Stimulated activated CD8-positive, alpha-beta memory T cell treated with anti-CD3 and anti-CD28 coated beads, Interleukin-7, amount 100 ng/mL, for 4 hours (primary cell): ENCODE measurements around the gene GRAMD1A.
"Not testable (repeated sequence)": the region's sequence is repeated elsewhere in the genome, so short reads cannot be mapped to it uniquely, and the experiment has no call there.

Source experiments
- DNase-seq, 2 donors: peaks; one replicate each; pipeline ENCODE4 v3.0.0-alpha.2; 2020; ENCODE audit warnings: low read depth in 2 of 2

The GRAMD1A gene

DNA sequence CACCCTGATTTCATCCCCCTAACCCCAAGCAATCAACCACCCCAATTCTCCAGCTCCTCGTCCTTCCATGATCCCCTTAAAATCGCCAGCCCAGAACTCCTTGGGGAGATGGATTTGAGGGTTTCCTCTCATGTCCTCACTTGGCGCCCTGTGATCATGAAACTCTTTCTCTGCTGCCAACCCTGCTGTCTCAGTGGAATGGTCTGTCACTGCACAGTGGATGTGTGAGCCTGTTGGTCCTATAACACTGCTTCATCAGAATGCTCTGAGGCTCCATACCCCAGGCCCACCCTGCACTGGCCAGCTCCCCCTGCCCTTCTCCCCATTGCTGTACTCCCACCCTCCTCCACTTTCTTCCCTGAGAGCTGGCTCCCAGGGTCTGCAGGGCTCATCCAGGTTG is 23.5 kb upstream of the GRAMD1A start:
- DNase-seq, result no peak

DNA sequence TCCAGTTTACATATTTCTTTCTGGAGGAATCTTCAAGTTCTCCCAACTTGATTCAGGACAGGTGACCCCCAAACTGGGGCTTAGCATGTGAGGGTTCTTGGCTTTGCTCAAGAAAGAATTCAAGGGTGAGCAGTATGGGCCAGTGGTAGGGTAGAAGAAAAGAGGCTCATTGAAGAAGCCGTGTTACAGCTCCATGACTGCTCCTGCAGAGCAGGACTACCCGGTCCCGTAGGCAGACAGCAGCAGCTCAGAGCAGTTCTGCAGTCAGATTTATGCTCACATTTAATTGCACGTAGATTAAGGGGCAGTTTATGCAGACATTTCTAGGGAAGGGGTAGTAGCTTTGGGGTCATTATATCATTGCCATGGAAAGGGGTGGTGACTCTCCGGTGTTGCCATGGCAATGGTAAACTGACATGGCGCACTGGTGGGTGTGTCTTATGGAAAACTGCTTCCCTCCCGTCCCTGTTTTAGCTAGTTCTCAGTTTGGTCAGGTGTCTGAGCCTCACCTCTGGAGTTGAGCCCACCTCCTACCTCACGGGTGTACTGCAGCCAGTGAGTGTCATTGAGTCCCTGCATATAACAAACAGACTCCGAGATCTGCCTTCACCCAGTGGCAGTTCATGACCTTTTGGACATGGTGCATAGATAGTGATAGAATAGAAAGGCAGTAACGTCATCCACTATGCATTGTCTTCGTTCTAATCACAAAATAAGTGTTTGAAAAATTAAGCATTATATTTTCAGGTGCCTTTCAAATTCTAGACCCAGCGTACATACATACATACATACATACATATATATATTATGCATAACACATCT is 20.1 kb upstream of the GRAMD1A start:
- no peak for DNase-seq

DNA sequence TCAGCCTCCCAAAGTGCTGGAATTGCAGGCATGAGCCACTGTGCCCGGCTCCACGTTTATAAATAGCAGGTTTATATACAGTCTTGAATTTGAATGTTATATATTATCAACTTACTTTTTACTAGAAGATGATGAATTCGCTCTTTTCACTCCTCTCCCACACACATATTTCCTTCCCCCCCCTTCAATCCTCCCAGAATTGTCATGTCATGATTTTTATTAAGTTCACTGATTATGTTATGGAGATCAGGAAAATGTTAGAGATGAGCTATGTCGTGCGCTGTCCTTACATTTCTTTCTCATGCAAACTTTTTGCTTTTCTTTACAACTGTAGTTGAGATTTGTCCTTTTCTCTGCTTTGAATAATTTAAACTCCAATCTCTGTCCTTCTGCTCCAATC is 17.8 kb upstream of the GRAMD1A start:
- DNase-seq, result no peak

DNA sequence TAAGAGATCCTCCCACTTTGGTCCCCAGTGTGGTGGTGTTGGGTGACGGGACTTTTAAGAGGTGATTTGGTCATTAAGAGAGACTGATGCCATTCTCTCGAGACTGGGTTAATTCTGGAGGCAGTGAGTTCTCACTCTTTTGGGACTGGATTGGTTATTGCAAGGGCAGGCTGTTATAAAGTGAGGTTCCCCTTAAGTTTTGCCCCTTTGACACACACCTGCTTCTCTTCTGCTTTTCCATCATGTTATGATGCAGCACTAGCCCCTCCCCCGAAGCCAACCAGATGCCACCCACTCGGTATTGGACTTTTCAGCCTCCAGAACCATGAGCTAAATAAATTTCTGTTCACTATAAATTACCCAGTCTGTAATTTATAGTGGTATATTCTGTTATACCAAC is 16.3 kb upstream of the GRAMD1A start:
- no peak for DNase-seq

DNA sequence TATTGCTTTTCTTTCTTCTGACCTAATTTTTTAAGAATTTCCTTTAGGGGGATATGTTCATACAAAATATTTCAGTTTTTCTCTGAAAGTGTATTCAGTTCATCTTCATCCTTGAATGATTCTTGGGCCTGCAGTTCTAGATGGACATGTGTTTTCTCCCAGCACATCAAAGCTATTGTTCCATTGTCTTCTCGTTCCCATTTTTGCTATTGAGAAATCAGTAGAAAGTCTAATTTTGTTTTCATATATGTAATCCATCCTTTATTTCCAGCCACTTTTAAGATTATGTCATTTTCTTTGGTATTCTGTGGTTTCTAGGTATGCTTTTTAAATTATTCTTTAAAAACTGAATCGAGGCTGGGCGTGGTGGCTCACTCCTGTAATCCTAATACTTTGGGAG is 15.8 kb upstream of the GRAMD1A start:
- DNase-seq, result no peak

DNA sequence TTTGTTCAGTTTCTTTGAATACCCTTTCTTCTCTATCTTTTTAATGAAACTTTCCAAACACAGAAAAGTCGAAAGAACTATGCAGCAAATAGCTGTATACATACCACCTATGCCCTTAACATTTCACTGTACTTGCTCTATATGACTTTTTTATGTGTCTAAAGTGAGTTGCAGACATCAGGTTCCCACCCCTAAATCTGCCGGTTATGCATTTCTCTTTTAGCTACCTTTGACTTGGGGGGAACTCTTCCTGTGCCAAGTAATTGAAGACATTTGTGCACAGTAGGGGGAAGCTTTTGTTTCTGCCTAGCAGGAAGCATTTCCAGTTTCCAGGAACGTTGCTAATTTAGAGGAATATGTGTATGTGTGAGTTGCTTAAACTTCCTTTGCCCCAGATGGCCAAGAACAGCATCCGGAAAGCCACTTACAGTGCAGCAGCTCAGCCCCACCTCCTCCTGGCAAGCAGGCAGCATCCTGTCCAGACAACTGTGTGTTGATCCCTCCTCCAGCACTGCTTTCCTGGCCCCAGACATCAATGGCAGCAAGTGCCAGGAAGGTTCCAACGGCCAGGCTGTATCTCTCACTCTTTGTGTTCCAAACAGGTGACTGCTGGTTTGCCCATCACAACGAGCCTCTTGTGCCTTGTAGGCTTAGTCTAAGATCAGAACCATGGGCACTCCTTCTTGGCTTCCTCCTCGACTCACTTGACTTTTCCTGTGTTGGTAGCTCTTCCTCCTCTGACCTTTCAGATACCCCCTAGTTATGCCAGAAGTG is 14.7 kb upstream of the GRAMD1A start:
- no peak for DNase-seq

GRCh38 chr19:34988119-34988518 is 12.0 kb upstream of the GRAMD1A start:
- no peak for DNase-seq

DNA sequence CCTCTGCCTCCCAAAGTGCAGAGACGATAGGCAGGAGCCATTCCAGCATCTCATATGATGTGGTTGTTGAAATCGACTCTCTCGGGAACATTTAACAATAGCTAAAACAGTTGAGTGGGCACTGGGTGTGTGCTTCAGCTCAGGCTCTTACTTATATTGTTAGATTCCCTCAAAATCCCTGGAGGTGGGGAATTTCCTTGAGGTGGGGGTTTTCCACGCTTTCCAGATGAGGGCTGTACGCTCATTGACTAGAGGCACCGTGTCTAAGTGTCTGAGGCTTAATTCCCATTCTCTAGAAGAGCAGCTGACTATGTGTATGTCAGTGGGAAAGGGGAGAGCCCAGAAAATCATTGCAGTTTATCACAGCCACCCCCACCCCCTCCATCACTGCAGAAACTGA is 10.8 kb upstream of the GRAMD1A start:
- no peak for DNase-seq

DNA sequence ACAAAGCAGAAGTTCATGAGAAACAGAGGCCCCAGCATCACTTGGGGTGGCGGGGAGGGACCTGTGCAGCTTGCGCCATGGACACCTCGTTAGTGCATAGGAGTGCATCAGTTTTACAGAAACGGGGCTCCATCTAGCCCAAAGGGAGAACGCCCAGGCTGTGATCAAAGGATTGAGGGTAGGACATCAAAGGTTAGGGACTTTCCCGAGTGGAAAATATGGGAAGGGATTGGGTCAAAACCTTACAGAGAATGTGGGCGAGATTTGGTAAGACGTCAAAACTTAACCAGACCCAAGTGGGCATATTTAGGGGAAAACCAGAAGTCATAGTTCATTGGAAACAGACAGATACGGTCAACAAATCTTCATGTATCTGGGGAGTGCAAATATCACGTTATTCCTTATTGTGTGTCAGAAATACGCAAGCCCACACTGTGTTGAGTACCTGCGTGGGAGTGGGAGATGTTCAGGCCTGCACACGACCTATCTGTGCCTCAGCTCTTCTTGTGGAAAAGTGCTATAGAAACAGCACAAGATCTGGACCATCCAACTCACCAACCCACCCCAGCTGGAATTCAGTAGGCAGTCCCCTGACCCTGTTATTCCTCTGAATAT is 9.4 kb upstream of the GRAMD1A start:
- no peak for DNase-seq

- DNase-seq, result no peak
These were observed 8.4 kb upstream of the GRAMD1A start for GRCh38 chr19:34991542-34992333.

- DNase-seq, result not testable (repeated sequence)
These were observed 7.5 kb upstream of the GRAMD1A start for GRCh38 chr19:34992582-34992981.

DNA sequence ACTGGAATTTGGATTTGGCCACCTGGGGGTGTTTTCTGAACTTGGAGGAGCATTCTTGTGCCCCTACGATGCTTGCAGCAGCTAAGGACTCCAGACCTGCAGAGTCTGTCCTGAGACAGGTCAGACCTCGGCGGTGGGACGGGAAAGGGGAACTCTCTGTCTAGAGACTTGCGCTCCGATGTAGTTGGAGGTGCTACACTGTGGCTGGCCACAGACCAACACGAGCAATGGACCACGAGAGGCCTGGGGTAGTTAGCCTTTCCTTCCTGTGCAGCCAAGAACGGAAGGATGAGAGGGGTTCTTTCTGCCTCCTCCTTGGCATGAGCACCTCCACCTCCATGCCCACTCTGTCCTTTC is 5.9 kb upstream of the GRAMD1A start:
- no peak for DNase-seq

- no peak for DNase-seq
These were observed 5.2 kb upstream of the GRAMD1A start for GRCh38 chr19:34994643-34995541.

DNA sequence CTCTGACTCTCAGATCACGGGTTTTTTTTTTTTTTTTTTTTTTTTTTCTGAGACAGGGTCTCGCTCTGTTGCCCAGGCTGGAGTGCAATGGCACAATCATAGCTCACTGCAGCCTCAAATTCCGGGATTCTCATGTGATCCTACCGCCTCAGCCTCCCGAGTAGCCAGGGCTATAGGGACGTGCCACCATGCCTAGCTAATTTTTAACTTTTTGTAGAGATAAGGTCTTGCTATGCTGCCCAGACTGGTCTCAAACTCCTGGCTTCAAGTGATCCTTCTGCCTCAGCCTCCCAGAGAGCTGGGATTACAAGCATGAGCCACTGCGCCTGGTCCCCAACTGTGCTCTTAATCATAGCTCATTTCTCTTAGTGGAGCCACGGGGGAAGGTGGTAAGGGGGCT is 4.6 kb upstream of the GRAMD1A start:
- no peak for DNase-seq

- no peak for DNase-seq
These were observed 3.0 kb upstream of the GRAMD1A start for GRCh38 chr19:34997071-34997617.

- DNase-seq, result not testable (repeated sequence)
These were observed 1.9 kb upstream of the GRAMD1A start for GRCh38 chr19:34998224-34998623.

DNA sequence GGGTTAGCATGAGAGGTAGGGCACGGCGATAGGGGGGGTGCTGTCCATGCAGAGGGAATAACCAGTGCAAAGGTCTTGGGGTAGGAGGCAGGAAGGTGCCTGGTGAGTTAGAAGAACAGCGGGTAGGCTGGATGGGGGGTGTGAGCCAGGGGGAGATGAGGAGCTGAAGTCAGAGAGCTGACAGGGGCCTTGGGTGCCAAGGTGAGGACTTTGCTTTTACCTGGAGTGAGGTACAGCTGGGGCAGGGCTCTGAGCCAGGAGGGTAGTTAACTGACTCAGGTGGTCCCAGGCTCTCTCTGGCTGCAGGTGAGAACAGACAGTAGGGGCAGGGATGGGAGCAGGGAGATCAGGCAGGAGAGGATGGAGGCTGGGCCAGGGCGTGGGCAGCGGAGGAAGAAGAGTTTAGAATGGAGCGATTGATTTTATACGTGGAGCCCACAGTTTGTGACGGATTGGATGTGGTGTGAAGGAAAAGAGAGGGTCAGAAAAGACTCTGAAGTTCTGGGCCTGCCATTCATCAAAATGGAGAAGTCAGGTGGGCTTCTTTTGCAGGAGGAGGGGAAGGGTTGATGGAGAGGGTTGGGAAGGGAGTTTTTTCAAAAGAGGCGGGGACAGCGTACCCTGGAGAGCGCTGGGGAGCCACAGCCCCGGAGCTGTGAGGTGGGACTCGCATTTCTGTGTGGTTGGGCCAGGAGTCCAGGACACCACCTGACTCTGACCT is 1.2 kb upstream of the GRAMD1A start:
- no peak for DNase-seq

GRCh38 chr19:35000338-35000646 is 169 bp downstream of the GRAMD1A start:
- no peak for DNase-seq

DNA sequence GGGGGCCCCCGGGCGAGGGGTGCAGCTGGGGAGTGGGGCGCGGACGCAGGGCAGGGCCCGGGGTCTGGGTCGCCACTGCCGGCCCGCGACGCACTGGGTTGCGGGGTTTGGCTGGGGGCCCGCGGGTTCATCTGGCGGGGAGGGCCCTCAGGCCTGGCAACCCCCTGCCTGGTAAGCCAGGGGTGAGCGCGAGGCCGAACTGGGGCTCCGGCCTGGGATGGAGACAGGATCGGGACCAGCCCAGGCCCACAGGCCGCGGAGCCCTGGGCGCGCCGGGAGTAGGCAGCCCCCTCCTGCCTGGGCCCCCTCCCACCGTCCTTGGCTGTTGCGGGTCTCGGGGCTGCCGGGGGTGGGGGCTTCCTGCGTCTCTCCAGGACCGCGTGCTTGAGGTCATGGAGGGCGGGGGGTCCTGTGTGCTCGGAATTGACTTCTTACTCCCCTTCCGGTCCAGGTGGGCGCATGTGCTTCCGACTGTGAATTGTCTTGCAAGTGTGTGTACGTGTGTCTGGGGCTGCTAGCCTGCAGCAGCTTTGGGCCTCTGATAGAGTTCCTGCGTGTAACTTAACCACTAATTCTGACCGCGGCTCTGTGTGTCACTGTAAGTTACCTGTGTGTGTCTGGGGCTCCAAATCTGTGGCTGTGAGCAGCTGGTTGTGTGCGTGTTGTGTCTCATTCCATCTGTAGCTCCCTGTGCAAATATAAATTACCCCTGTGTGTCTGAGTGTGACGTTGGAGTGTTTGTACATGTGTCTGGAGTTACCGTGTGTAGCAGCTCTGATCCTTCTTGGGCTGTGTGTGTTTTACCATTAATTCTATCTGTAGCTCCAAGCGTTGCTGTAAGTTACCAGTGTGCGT is 751 bp downstream of the GRAMD1A start:
- peak; percentile 42 to 47 for DNase-seq
